GM13976 (cell line): ENCODE data around the gene CTIF.
"Not testable (repeated sequence)": the region's sequence is repeated elsewhere in the genome, so short reads cannot be mapped to it uniquely, and the experiment has no call there.

ENCODE experiments used
- DNase-seq: peaks from one replicate; pipeline ENCODE4 v3.0.0; 2012; ENCODE audit warnings: low spot score
- CTCF ChIP-seq: IDR thresholded peaks from 2 replicates; pipeline ENCODE4 v1.5.1; 2012; ENCODE audit warnings: borderline replicate concordance, mild to moderate bottlenecking; ENCODE audit not compliant: insufficient read depth; ENCODE audit errors: extremely low read depth, missing control alignments, control extremely low read depth
- in situ Hi-C: fragments of 300-500 bp; cut with MboI; formaldehyde crosslinking; loops from one replicate; pipeline ENCODE4 v1.12.0; 2022; ENCODE audit warnings: low sequenced_read_pairs, mixed read lengths, inconsistent platforms; ENCODE audit not compliant: unreplicated experiment

Gene CTIF

DNA sequence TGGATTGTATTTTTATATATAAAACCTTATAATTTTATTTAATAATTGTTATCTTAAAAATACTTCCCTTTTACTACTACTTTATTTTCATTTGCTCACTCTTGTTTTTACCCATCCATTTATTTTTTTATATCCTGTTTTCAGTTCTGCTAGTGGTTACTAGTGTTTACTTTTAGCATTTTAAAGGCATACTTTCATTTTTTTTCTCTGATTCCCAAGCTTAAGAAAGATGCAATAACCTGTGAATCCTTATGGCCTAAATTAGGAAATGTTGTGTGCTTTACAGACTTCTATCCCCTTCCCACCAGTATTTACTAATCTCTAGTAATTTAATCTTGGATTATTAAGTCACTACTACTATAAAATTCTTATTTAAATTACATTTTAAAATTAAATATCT is 272.0 kb downstream of the CTIF start:
- DNase-seq, result no peak
- in situ Hi-C loops, result no loop called here
- no peak for TF ChIP-seq CTCF

- in situ Hi-C loops, result no loop called here
- DNase-seq, result no peak
- TF ChIP-seq CTCF, result no peak
These were observed 272.6 kb downstream of the CTIF start for GRCh38 chr18:48811401-48811800.

GRCh38 chr18:48811977-48812451 is 273.2 kb downstream of the CTIF start:
- in situ Hi-C loops, DNase-seq: not testable (repeated sequence)

- no peak for TF ChIP-seq CTCF
- no peak for DNase-seq
- in situ Hi-C loops, result no loop called here
These were observed 274.5 kb downstream of the CTIF start for GRCh38 chr18:48813321-48813720.

DNA sequence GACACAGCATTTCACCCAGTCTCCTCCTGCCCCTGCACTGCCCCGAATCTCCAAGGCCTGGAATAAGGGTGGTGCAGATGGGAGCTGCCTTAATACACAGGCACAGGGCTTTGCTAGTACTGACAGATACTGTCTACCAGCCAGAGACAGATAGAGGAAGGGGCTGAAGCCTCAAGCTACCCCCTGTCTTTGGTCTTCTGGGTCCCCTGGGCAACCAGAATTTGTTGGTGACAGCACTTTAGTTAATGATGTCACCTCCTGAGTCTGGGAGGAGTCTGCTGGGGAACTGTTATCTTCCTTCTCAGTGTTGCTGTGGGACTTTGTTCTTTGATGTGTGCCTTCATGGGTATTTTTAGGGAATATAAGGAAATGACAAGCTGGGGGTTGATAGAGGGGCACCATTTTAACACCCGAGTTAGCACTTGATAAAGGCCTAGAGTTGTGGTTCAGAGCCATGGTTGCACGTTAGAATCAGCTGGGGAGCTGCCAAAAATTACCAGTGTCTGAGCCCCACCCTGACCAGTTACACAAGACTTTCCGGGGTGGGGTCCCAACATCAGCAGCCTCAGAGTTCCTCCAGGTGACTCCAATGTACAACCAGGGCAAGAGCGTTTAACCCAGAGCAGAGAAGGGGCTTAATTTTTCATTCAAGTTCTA is 275.1 kb downstream of the CTIF start:
- no peak for TF ChIP-seq CTCF
- in situ Hi-C loops, result no loop called here
- DNase-seq, result no peak

- in situ Hi-C loops, result no loop called here
- no peak for TF ChIP-seq CTCF
- DNase-seq, result no peak
These were observed 275.8 kb downstream of the CTIF start for GRCh38 chr18:48814490-48815178.

- no peak for DNase-seq
- TF ChIP-seq CTCF, result no peak
- in situ Hi-C loops, result no loop called here
These were observed 276.3 kb downstream of the CTIF start for GRCh38 chr18:48815179-48815515.
